Right atrium auricular region (tissue), 2 donors: ENCODE results near the gene MLIP. TPM values are rescaled to one million over a fixed set of nuclear protein-coding genes. Genes with fewer than 3 reads are reported as not detected.

Source experiments
- DNase-seq: peaks from one replicate; pipeline ENCODE4 v3.0.0-alpha.2; 2019; ENCODE audit warnings: low spot score
- H3K27ac ChIP-seq, 2 donors: fragments of 200-600 bp; sonication (generic); 1 replicate in 1 of 2; 2 replicates in 1 of 2; pipeline ENCODE4 v1.5.1; 2016 to 2019
- H3K27me3 ChIP-seq, 2 donors: fragments of 200-600 bp; sonication (generic); one replicate each; pipeline versions ENCODE4 v1.5.1 to v1.6.0; 2017 to 2019
- H3K36me3 ChIP-seq: fragments of 200-600 bp; sonication (generic); one replicate; pipeline ENCODE4 v1.5.1; 2016
- H3K4me1 ChIP-seq, 2 donors: fragments of 200-600 bp; sonication (generic); one replicate each; pipeline versions ENCODE4 v1.5.1 to v1.6.0; 2017 to 2019
- H3K4me3 ChIP-seq, 2 donors: fragments of 200-600 bp; sonication (generic); 1 replicate in 1 of 2; 2 replicates in 1 of 2; pipeline ENCODE4 v1.5.1; 2017 to 2019; ENCODE audit warnings: mild to moderate bottlenecking in 1 of 2, moderate library complexity in 1 of 2
- H3K9me3 ChIP-seq, 2 donors: fragments of 200-600 bp; sonication (generic); one replicate each; pipeline ENCODE4 v1.5.1; 2019
- CTCF ChIP-seq, 2 donors: fragments of 200-600 bp; sonication (generic); IDR thresholded peaks; one replicate each; pipeline ENCODE4 v1.5.1; 2019; ENCODE audit warnings: antibody characterized with exemption in 2 of 2
- total RNA-seq, 2 donors: library from RNA; depleted of rRNA; stranded (reverse); fragments of >200 nt; gene quantifications; one replicate each; pipeline ENCODE4 v1.1.0, GENCODE V29; 2016

Gene MLIP
- total RNA-seq, 2 donors from 2014 or later = 170 to 262 TPM

GRCh38 chr6:54286141-54286540 lies 174.9 kb downstream of the MLIP start:
- H3K9me3 ChIP-seq = no peaks in the 10 kb centered on the region
- no peak overlapping the region for H3K4me3 ChIP-seq
- no peak overlapping the region for H3K27ac ChIP-seq
- TF ChIP-seq CTCF (IDR thresholded peaks at IDR 0.05) = no peak
- no peaks in the 10 kb centered on the region for H3K27me3 ChIP-seq
- H3K36me3 ChIP-seq = no peaks in the 10 kb centered on the region
- H3K4me1 ChIP-seq = no peaks in the 10 kb centered on the region
- no peak for DNase-seq

GRCh38 chr6:54288474-54288873 lies 177.2 kb downstream of the MLIP start:
- TF ChIP-seq CTCF (IDR thresholded peaks at IDR 0.05) = no peak
- Histone ChIP-seq H3K4me1 (no peaks in the 10 kb centered on the region), H3K9me3 (no peaks in the 10 kb centered on the region), H3K27ac (no peak overlapping the region), H3K4me3 (no peak overlapping the region), H3K36me3 (no peaks in the 10 kb centered on the region), H3K27me3 (no peaks in the 10 kb centered on the region)
- DNase-seq = no peak

- H3K9me3 ChIP-seq = no peaks in the 10 kb centered on the region
Measured at GRCh38 chr6:54289426-54289825, 178.2 kb downstream of the MLIP start.

GRCh38 chr6:54291146-54291545 lies 179.9 kb downstream of the MLIP start:
- H3K36me3 ChIP-seq = no peaks in the 10 kb centered on the region
- H3K9me3 ChIP-seq = no peaks in the 10 kb centered on the region
- DNase-seq = no peak
- no peaks in the 10 kb centered on the region for H3K27me3 ChIP-seq
- no peak for TF ChIP-seq CTCF (IDR thresholded peaks at IDR 0.05)
- no peak overlapping the region for H3K4me3 ChIP-seq
- H3K27ac ChIP-seq = no peak overlapping the region
- no peaks in the 10 kb centered on the region for H3K4me1 ChIP-seq

More at GRCh38 chr6:54289426-54289825, 178.2 kb downstream of the MLIP start:
- DNase-seq = no peak
- H3K27ac ChIP-seq = no peak overlapping the region
- TF ChIP-seq CTCF (IDR thresholded peaks at IDR 0.05) = no peak
- no peaks in the 10 kb centered on the region for H3K36me3 ChIP-seq
- no peaks in the 10 kb centered on the region for H3K4me1 ChIP-seq
- H3K4me3 ChIP-seq = no peak overlapping the region
- H3K27me3 ChIP-seq = no peaks in the 10 kb centered on the region

GRCh38 chr6:54291738-54292137 lies 180.5 kb downstream of the MLIP start:
- Histone ChIP-seq H3K27me3 (no peaks in the 10 kb centered on the region), H3K27ac (no peak overlapping the region), H3K4me3 (no peak overlapping the region)

More at GRCh38 chr6:54291738-54292137, 180.5 kb downstream of the MLIP start:
- no peak for TF ChIP-seq CTCF (IDR thresholded peaks at IDR 0.05)
- no peaks in the 10 kb centered on the region for H3K4me1 ChIP-seq
- H3K36me3 ChIP-seq = no peaks in the 10 kb centered on the region
- H3K9me3 ChIP-seq = no peaks in the 10 kb centered on the region
- DNase-seq = no peak
